HG03045 (cell line): ENCODE measurements around the gene POR.

Experiments
- ATAC-seq: cut with Tn5 transposase; IDR thresholded peaks from one replicate; pipeline ENCODE4 v1.9.1; 2021; ENCODE audit warnings: mild to moderate bottlenecking, moderate library complexity; ENCODE audit not compliant: unreplicated experiment

The POR gene

DNA sequence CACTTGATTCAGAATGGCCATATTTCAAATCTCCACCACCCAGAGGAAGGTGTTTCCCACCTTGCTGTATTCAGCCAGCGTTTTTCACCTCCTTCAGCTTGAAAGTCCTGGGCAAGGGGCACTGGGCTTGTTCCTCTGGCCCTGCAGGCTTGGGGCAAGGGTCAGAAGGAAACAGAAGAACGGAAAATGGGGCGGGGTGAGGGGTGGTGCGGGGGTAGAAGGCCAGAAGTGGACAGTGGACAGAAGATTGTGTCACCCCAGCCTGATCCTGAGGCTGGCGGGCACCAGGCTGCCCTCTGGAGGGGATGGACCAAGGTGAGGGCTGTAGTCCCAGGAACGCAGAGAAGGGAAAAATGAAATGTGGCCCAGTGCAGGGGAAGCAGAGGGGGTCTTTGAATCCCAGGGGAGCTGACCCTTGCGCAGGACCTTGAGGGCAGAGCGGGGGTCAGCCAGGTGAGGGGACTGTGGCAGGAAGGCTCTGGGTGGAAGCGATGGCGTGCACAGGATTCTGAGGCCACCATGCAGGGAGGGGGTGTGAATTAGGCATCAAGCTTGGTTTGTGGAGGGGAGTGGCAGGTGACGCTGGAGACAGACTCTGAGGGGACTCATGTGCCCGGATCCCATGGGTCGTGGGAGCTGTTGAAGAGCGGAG lies 56.5 kb downstream of the POR start:
- no peak for ATAC-seq

GRCh38 chr7:75971961-75972763 lies 57.2 kb downstream of the POR start:
- no peak for ATAC-seq

DNA sequence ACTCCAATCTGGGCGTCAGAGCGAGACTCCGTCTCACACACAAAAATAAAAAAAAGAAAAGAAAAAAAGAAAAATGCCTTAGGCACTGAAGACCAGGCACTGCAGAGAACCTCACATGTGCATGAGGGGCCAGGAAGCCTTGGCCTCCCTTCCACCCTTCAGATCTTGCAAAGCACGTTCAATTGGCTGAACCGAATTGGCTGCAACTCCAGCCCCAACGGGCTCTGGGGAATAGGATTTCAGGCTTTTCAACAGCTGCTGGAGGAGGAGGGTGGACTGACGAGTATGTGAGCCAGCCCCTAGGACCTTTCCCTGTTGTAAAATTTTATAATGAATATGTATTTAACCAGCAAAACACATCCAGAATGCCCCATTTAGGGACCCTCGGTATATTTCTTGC lies 62.8 kb downstream of the POR start:
- no peak for ATAC-seq

DNA sequence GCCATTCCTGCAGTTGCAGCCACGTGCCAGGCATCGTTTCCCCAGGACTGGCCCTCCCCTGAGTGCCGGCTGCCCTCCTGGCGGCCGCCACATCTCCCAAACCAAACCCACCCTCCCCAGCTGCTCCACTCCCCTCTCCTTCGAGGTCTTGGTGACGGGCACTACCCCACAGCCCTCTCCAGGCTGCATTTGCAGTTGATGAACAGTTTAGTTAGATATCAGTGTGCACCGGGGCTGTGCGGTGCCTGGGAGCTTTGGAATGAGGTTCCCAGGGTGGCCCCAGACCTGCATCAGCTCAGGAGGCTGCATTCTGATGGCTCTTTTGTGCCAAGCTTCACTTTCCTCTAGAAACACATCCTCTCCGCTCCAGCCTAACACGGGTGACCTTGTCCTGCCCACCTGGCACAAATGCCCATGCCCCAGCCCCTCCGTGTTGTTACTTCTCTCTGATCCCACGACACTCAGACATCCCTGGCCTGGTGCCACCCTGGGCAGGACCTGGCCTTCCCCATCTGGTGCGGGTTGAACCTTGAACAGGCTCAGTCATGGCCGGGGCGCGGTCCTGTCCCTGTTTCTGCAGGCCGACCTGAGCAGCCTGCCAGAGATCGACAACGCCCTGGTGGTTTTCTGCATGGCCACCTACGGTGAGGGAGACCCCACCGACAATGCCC lies 64.9 kb downstream of the POR start:
- no peak for ATAC-seq

GRCh38 chr7:75980430-75981202 lies 65.7 kb downstream of the POR start:
- ATAC-seq = no peak

DNA sequence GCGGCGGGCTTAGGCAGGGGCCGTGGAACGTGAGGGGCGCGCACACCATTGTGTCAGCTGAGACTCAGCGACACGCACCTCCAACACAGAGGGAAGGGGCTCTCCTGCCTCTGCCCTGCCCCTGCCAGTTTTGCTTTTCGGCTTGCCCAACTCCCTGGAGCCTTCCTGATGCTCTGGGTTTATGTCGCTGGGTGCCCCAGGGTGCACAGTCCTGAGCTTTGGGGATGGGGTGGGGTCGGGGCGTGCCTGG lies 66.2 kb downstream of the POR start:
- no peak for ATAC-seq

- ATAC-seq = no peak
These were observed 66.7 kb downstream of the POR start for GRCh38 chr7:75981453-75982305.

DNA sequence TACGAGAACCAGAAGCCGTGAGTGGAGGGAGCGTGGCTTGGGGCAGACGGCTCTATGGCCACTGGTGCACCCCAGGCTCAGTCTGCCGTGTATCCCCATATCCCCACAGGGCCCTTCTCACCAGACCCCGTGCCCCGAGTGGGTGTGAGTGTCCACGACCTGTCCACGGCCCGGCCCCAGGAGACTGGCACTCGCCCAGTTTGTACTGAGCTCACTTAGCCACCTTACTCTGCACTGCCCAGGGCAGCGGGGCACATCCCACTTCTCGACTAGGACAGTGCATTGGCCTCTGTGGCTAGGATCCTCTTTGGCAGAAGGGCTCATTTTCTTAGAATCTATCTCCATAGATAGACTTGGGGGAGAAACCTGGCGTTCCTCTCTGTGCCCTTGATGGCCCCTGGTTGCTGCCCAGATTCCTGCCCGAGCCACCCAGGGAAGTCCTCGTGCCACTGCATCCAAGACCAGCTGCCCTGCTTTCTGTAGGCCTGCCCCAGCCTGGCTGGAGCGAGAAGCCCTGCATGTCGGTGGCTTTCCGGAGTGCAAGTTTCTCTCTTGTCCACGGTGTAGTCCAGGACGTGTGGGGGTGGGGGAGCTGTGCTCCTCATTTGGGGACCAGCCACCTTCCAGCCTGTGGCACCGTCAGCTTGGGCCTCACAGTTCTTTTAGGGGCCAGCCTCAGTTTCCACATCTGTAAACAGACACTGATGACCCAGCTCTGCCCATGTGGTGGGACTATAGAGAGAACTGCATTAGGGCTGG lies 67.5 kb downstream of the POR start:
- ATAC-seq = no peak

DNA sequence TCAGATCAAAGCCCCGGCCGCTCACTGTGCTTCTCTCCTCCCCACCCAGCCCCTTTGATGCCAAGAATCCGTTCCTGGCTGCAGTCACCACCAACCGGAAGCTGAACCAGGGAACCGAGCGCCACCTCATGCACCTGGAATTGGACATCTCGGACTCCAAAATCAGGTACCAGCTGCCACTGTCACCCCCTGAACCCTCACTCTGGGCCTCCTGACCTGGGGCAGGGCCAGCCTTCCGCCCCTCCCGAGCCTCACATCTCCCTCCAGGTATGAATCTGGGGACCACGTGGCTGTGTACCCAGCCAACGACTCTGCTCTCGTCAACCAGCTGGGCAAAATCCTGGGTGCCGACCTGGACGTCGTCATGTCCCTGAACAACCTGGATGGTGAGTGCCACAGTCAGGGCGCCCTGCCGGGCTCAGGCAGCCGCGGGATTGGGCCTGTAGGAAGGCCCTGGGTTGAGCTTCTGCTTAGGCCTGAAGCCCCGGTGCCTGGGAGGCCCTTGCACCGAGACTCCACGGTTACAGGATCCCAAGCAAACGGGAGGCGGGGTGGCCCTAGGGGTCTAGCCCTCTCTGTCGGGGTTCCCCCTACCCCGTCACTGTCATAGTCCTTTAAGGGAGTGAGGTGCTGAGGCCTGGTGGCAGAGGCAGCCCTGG lies 68.6 kb downstream of the POR start:
- no peak for ATAC-seq

DNA sequence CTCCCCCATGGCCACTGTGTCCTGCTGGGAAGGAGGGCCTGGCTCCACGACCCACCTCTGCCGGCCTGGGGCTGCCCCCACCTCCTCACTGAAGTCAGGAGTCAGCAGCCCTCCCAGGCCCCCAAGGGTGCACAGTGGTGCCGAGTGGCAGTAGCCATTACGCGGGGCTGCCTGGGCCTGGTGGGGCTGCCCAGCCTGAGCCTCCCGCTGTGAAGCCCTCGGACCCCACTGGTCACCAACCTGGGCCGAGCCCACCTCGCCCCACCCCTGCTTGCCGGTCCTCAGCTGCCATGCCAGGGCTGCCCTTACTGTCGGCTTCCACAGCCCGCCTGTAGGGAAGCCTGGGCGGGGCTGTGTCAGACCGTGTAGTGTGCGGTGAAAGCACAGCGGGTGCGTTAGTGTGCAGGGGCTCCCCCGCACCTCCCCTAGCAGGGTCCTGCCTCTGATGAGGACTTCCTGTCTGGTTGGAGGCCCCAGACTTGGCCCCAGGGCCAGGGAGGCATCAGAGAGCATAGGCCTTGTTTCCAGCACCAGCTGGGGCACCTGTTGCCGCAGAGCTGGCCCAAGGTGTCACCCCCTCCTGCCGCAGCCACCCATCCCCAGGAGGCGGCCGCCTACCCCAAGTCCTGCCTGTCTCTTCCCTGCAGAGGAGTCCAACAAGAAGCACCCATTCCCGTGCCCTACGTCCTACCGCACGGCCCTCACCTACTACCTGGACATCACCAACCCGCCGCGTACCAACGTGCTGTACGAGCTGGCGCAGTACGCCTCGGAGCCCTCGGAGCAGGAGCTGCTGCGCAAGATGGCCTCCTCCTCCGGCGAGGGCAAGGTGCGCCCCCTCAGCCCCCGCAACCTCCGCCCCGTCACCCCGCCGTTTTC lies 69.4 kb downstream of the POR start:
- no peak for ATAC-seq

GRCh38 chr7:75985009-75985517 lies 70.1 kb downstream of the POR start:
- ATAC-seq = no peak

- no peak for ATAC-seq
These were observed 70.7 kb downstream of the POR start for GRCh38 chr7:75985518-75986146.

DNA sequence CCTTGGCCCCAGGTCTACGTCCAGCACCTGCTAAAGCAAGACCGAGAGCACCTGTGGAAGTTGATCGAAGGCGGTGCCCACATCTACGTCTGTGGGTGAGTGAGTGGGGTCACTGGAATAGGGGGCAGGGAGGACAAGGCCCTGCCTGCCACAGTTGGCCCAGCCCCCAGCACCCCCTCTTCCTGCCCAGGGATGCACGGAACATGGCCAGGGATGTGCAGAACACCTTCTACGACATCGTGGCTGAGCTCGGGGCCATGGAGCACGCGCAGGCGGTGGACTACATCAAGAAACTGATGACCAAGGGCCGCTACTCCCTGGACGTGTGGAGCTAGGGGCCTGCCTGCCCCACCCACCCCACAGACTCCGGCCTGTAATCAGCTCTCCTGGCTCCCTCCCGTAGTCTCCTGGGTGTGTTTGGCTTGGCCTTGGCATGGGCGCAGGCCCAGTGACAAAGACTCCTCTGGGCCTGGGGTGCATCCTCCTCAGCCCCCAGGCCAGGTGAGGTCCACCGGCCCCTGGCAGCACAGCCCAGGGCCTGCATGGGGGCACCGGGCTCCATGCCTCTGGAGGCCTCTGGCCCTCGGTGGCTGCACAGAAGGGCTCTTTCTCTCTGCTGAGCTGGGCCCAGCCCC lies 71.3 kb downstream of the POR start:
- ATAC-seq = no peak

DNA sequence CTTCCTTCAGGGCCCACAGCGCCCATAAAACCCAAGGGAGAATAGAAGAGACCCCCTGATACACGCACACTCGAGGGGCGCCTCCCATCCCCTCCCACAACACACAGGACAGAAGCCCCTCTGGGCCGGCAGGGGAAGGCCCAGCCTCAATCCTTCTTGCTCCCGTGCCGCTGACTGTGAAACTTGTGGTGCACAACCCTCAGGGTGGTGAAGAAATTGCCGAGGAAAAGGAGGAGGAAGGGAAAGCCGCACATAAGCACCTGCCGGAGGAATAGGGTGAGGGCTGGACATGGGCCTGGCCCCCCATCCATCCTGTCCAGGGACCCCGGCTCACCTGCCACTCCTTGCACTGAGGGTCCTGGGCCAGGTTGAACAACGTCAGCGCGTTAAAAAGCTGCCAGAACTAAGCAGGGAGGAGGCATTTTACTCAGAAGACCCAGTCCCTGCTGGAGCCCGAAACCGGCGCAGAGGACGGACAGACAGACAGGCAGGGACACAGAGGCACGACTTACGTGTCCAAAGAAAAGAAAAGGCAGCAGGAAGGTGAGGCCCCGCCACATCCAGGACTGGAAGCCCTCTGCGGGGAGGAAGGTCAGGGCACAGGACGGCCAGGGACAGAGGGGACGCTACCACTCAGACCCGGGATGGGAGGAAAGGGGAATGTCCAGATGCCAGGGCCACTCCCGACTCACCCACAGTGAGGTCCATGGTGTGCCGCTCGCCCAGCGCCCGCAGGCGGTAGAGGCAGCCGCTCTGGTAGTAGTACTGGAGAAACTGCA lies 72.3 kb downstream of the POR start:
- no peak for ATAC-seq

- no peak for ATAC-seq
These were observed 73.0 kb downstream of the POR start for GRCh38 chr7:75987805-75988567.
